Peyer's patch (tissue), 4 donors: ENCODE data around the gene KYAT1.

Experiments
- POLR2A ChIP-seq, 2 donors: fragments of 450-650 bp; IDR thresholded peaks; one replicate each; pipeline ENCODE4 v1.5.1; 2017; ENCODE audit warnings: antibody characterized with exemption in 2 of 2, mild to moderate bottlenecking in 2 of 2, moderate library complexity in 2 of 2
- TF ChIP-seq, protein P1 (sequence below), 6 experiments: fragments of 450-650 bp in 4 of 6; fragments of 200-600 bp in 2 of 6; sonication (generic) in 1 of 6; IDR thresholded peaks; one replicate each; pipeline ENCODE4 v1.5.1; 2017 to 2019; ENCODE audit warnings: antibody characterized with exemption in 6 of 6, mild to moderate bottlenecking in 3 of 6, moderate library complexity in 1 of 6

- TF ChIP-seq POLR2A (IDR thresholded peaks at IDR 0.05), result peak; percentile 40 to 60
- TF ChIP-seq, protein P1, sequence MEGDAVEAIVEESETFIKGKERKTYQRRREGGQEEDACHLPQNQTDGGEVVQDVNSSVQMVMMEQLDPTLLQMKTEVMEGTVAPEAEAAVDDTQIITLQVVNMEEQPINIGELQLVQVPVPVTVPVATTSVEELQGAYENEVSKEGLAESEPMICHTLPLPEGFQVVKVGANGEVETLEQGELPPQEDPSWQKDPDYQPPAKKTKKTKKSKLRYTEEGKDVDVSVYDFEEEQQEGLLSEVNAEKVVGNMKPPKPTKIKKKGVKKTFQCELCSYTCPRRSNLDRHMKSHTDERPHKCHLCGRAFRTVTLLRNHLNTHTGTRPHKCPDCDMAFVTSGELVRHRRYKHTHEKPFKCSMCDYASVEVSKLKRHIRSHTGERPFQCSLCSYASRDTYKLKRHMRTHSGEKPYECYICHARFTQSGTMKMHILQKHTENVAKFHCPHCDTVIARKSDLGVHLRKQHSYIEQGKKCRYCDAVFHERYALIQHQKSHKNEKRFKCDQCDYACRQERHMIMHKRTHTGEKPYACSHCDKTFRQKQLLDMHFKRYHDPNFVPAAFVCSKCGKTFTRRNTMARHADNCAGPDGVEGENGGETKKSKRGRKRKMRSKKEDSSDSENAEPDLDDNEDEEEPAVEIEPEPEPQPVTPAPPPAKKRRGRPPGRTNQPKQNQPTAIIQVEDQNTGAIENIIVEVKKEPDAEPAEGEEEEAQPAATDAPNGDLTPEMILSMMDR (IDR thresholded peaks at IDR 0.05), result no peak
Observed at GRCh38 chr9:128786681-128787601, 94.8 kb downstream of the KYAT1 start, which contains the start of gene TBC1D13.
